Right cardiac atrium (tissue), 5 donors: ENCODE data around the gene SMCO3. TPM values are rescaled to one million over a fixed set of nuclear protein-coding genes. Genes with fewer than 3 reads are reported as not detected.

Experiments
- ATAC-seq, 2 donors: fragments of 200-7000 bp; cut with Tn5 transposase; one replicate each; pipeline versions ENCODE4 v1.8.0 to v1.9.1; 2020; ENCODE audit warnings: moderate library complexity in 2 of 2, mild to moderate bottlenecking in 1 of 2
- DNase-seq, 3 donors: peaks; one replicate each; pipeline ENCODE4 v3.0.0-alpha.2; 2020
- H3K27ac ChIP-seq: one replicate; pipeline ENCODE4 v1.5.1; 2013; ENCODE audit warnings: mild to moderate bottlenecking, low read length, control low read depth, moderate library complexity
- H3K27me3 ChIP-seq: one replicate; pipeline ENCODE4 v1.6.1; 2013; ENCODE audit not compliant: control insufficient read depth, insufficient read depth
- H3K4me1 ChIP-seq: one replicate; pipeline ENCODE4 v1.6.1; 2013; ENCODE audit warnings: low read length; ENCODE audit not compliant: control insufficient read depth, insufficient read depth
- H3K4me3 ChIP-seq: one replicate; pipeline ENCODE4 v1.5.1; 2013; ENCODE audit warnings: low read length, control low read depth
- H3K9me3 ChIP-seq: one replicate; pipeline ENCODE4 v1.6.1; 2013; ENCODE audit warnings: low read length; ENCODE audit not compliant: control insufficient read depth
- WGBS: extraction: QIAGEN DNeasy Blood & Tissue Kit; methylation state at CpG from one replicate; pipeline ENCODE4 v1.1.7; 2013; 5-methylcytosine and 5-hydroxymethylcytosine counted together
- intact Hi-C, 4 donors: fragments of 100-400 bp; cut with DNase I; formaldehyde crosslinking; loops; one replicate each; pipeline versions ENCODE4 v1.11.0 to v1.14.0; 2022 to 2023
- polyA plus RNA-seq: library from polyadenylated mRNA; stranded (reverse); fragments of 200-250 nt; gene quantifications from one replicate; pipeline ENCODE4 v1.2.3, GENCODE V29; 2013
- total RNA-seq, 4 donors: library from RNA; stranded (reverse); fragmentation: NEBNext Ultra II Directional; extraction: Animal tissue kit (Norgen Biotek cat#: 25700); gene quantifications; one replicate each; pipeline ENCODE4 v1.2.1, GENCODE V29; 2021
- donor health status: healthy with polysubstance abuse.
- donor health status: DM: no; HTN: yes; CAD: no.
- donor health status: DM: no; HTN: no; CAD: no.
- donor health status: DM: no; HTN: yes; CAD: no; lungs with severe emphysema.
- donor health status: DM: yes; HTN: yes; CAD: no.

SMCO3 gene
- total and polyA plus RNA-seq, 5 donors: 0.53 to 1.5 (median 0.80) TPM

DNA sequence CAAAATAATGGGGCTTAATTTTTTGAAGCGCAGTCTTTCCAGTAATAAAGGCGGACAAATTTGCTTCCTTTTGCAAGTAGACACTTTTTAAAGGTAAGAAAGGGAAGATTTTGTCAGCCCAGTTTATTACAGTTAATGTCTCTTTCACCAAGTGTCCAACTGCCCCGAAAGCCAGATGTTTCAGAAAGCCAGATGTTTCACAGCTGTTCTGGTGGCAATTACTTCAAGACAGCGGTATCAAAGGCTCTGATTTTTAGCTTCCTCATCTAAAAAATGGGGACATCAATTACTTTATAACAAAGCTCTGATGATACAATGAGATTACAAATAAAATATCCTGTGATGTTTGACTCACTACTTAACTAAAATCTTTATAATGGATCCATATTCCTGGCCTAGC is 11.7 kb downstream of the SMCO3 start:
- ATAC-seq: no peak
- DNase-seq: no peak
- intact Hi-C loops: no loop called here
- WGBS: 69% methylated on average over 4 of the region's 4 CpGs
- Histone ChIP-seq H3K27me3 (no peaks in the 10 kb centered on the region), H3K27ac (no peak overlapping the region), H3K4me1 (no peaks in the 10 kb centered on the region), H3K4me3 (peak overlapping the region; percentile 68), H3K9me3 (no peaks in the 10 kb centered on the region)

DNA sequence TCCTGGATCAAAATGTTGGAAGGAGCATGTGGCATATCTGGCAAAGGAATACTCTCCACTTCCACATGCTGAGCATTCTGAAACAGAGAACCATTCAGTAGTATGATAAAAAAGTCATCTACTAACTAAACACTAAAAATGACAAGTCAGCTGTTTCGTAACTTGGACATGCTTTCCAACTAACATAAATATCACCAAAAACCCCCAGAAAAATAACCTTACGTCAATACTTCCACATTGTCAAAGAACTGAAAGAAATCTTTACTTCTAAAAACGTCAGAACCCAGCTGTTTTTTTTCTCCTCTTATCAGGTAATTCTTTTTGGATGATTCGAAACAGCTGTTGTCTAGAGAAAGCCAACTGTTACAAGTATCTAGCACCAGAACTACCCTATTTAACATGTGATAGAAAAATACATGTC is 18.9 kb downstream of the SMCO3 start:
- H3K9me3 ChIP-seq: no peaks in the 10 kb centered on the region
- no peaks in the 10 kb centered on the region for H3K27me3 ChIP-seq
- 51% methylated on average over 4 of the region's 4 CpGs for WGBS
- no peaks in the 10 kb centered on the region for H3K4me1 ChIP-seq
- no peak overlapping the region for H3K27ac ChIP-seq
- intact Hi-C loops: no loop called here
- peak; percentile 70 to 74 for ATAC-seq
- H3K4me3 ChIP-seq: no peak overlapping the region
- no peak for DNase-seq

DNA sequence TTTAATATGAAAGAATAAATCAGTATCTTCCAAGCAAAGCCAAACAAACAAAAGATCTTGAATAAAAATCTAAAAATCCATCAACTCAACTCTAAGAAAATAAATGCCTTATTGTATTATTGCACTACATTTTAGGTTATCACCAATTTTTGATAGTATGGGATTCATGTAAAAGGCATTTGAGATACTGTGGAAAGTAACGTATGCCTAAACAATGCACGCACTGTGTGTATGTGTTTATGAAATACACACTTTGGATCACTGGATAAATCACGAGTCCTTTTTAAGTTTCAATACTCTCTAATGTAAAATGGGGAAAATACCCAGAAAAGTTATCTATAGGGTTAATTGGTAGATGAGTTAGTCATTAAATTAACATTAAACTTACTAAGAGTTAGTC is 28.4 kb downstream of the SMCO3 start:
- Histone ChIP-seq H3K9me3 (no peaks in the 10 kb centered on the region), H3K4me1 (no peaks in the 10 kb centered on the region), H3K27me3 (no peaks in the 10 kb centered on the region), H3K27ac (no peak overlapping the region), H3K4me3 (no peak overlapping the region)
- ATAC-seq (no peak), DNase-seq (no peak)
- intact Hi-C loops: no loop called here
- WGBS: 80% methylated on average over 3 of the region's 3 CpGs

DNA sequence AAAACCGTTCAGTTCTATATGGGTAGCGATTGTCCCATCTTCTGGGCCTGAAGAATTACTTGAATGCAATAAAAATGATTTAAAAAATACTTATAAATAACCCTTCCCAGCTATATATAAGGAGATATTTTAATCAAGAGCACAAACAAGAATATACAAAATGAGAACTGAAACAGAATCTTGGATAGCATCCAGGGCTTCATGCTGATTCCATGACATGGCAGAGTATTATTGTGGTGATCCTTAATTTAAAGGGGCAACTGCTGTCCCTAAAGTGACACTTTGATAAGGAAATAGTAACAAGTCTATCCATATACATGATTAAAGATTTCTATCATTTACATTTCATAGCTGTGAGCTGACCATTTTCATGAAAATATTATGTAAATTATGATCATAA is 29.5 kb downstream of the SMCO3 start:
- Histone ChIP-seq H3K4me1 (no peaks in the 10 kb centered on the region), H3K4me3 (no peak overlapping the region), H3K27ac (no peak overlapping the region), H3K27me3 (no peaks in the 10 kb centered on the region), H3K9me3 (no peaks in the 10 kb centered on the region)
- no peak for DNase-seq
- ATAC-seq: no peak
- intact Hi-C loops: no loop called here
- WGBS: 92% methylated on average over 2 of the region's 2 CpGs

DNA sequence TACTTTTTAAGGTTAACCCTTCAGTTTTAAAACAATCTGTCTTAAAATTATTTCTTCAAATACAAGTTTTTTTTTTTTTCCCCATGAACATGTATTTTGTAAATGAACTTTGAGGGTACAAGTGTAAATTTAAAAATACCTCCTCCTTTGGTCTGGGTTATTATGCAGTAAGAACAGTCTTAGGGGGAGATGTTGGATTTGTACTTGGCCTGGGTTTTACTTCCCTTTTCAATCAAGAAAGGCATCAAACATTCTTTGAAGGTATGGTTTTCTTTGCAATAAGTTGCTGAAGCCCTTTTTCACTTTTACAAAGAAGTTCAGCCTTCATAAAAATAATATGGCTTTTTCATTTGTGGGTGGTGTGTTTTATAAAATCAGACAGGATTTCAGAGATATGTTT is 31.2 kb downstream of the SMCO3 start:
- Histone ChIP-seq H3K4me3 (no peak overlapping the region), H3K27ac (no peak overlapping the region), H3K27me3 (no peaks in the 10 kb centered on the region), H3K9me3 (no peaks in the 10 kb centered on the region), H3K4me1 (no peaks in the 10 kb centered on the region)
- DNase-seq (no peak), ATAC-seq (no peak)
- intact Hi-C loops: no loop called here

DNA sequence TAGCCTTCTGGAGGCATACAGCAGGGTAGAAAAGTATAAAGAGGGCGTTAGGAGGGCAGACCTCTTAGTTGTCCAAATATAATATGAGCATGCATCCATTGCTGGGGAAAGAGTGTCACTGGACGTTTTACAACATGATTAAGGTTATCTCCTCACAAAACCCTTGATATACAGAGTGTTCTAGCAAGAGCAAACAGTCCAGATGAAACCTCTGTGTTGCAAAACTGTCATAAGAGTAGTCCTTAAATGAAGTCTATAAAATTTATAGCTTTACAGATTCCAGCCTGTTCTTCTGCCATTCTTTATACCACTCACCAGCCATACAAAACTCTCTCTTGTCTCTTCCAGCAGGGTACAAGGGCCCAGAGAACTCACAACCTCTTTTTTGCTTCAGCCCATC is 32.4 kb downstream of the SMCO3 start:
- Histone ChIP-seq H3K4me1 (no peaks in the 10 kb centered on the region), H3K4me3 (no peak overlapping the region), H3K27ac (no peak overlapping the region), H3K27me3 (no peaks in the 10 kb centered on the region), H3K9me3 (no peaks in the 10 kb centered on the region)
- 59% methylated on average over 2 of the region's 2 CpGs for WGBS
- intact Hi-C loops: no loop called here
- ATAC-seq (no peak), DNase-seq (no peak)

DNA sequence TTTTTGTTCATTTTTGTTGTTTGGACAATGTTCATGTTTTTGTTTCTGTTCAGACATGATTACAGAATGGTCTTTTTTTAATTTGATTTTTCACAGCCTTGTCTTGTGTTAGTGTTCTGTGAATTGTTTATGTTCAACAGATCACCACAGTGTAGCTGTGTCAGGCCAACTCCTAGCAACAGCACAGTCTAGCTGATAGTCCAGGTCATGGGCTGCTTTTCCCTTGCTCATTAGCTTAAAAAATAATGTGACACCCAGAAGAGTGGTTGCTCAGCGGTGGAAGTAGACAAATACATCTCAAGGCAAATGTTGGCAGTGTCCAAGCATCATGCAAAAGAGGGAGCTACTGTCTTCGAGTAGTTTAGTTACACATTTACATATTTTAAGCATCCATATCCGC is 33.1 kb downstream of the SMCO3 start:
- H3K27ac ChIP-seq: no peak overlapping the region
- DNase-seq: no peak
- ATAC-seq: no peak
- intact Hi-C loops: no loop called here
- H3K27me3 ChIP-seq: no peaks in the 10 kb centered on the region
- H3K4me1 ChIP-seq: no peaks in the 10 kb centered on the region
- H3K9me3 ChIP-seq: no peaks in the 10 kb centered on the region
- H3K4me3 ChIP-seq: no peak overlapping the region
- WGBS: 84% methylated on average over 3 of the region's 3 CpGs

DNA sequence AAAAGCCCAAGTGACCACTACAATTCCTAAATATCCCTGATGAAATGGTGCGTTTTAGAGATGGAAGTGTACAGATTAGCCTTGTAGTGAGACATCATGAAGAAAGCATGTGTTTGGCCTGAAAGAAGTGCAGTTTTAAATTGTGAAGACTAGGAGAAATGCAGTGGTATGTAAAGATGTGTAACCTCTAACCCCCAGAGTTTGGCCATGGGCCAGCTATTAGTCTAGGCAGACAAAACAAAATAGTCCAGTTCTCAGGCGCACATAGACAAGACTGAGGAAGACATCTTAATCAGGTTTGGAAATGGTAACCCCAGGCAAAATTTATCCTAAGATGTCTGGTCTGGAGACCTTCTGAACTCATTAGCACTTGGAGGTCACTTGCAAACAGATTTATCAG is 34.1 kb downstream of the SMCO3 start:
- Histone ChIP-seq H3K9me3 (no peaks in the 10 kb centered on the region), H3K27ac (no peak overlapping the region), H3K4me3 (no peak overlapping the region), H3K4me1 (no peaks in the 10 kb centered on the region), H3K27me3 (no peaks in the 10 kb centered on the region)
- ATAC-seq: no peak
- WGBS: 88% methylated on average over 2 of the region's 2 CpGs
- intact Hi-C loops: loop anchor here in 1 of 4 donors (10.0 kb wide), 1 partner anchor 65 kb away; the partner anchor contains the start of gene ART4
- no peak for DNase-seq

DNA sequence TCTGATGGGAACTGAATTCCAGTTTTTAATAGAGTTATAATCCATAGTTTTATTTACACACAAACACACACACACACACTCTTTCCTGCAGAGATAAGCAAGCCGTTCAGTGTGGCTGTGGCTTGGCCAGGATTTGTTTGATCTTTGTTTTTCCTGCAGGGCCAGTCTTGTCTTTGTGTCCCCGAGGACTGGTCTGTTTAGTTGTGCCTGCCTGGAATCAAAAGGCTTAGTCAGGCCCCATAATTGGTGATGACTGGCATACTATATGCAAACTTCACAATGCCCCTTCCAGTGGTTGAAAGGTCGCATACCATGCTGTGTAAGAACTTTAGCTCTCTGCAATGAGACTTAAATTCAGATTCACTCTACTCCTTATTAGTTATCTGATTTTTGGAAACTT is 36.7 kb downstream of the SMCO3 start:
- intact Hi-C loops: loop anchor here in 1 of 4 donors (10.0 kb wide), 1 partner anchor 68 kb away; the partner anchor contains the start of gene ART4
- no peak for ATAC-seq
- no peak overlapping the region for H3K4me3 ChIP-seq
- no peak for DNase-seq
- no peaks in the 10 kb centered on the region for H3K9me3 ChIP-seq
- no peaks in the 10 kb centered on the region for H3K4me1 ChIP-seq
- WGBS: 46% methylated on average over 3 of the region's 3 CpGs
- H3K27me3 ChIP-seq: no peaks in the 10 kb centered on the region
- H3K27ac ChIP-seq: no peak overlapping the region

DNA sequence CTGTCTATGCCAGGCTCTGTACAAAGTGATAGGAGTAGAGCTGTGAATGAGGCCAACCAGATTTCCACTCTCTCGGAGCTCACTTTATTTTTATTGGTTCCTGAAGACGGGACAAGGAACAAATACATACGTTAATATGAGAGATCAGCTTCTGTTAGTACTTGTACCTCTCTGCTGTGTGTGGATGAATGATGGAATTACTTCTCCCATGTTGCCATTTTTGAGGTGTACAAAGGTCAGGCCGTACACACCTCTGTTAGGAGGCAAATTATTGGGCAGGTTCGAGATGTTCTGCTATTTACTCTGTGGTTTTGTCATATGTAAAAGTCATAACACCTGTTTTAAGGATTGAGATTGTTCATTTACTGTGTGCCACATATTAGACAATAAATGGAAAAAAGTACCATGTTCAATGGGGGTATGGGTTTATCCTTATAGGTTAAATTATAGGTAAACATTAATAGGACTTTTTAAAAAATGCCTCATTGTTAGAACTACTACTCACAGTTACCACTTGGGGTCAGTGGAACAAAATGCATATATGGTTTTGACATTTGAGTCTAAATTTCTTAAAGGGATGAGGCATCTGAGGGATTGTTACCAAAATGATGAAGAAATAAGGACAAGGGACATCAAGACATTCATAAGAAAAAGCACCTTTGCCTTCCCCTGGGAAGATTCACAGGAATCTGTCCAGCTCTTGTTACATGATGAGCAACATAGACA is 37.6 kb downstream of the SMCO3 start:
- DNase-seq (no peak), ATAC-seq (no peak)
- Histone ChIP-seq H3K27me3 (no peaks in the 10 kb centered on the region), H3K27ac (peak overlapping the region; percentile 65), H3K4me3 (peak overlapping the region; percentile 57), H3K4me1 (no peaks in the 10 kb centered on the region), H3K9me3 (no peaks in the 10 kb centered on the region)
- 67% methylated on average over 5 of the region's 5 CpGs for WGBS
- intact Hi-C loops: loop anchor here in 1 of 4 donors (10.0 kb wide), 1 partner anchor 68 kb away; the partner anchor contains the start of gene ART4

DNA sequence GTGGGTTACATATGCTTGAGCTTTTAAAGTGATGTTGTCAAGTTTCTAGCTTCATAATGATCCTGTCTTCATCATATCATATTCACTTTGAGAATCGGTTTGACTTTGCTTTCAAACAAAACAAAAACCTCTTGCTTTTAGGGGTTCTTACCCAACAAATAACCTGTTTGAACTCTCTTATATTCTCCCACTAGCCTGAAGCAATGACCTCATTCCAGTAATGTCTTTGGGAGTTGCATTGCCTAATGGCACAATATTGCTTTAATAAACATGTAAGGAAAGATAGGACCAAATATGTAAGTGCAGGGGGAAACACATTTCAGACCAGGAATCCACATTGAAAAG is 38.4 kb downstream of the SMCO3 start:
- H3K27ac ChIP-seq: no peak overlapping the region
- H3K4me1 ChIP-seq: no peaks in the 10 kb centered on the region
- intact Hi-C loops: loop anchor here in 1 of 4 donors (10.0 kb wide), 1 partner anchor 69 kb away; the partner anchor contains the start of gene ART4
- ATAC-seq: no peak
- peak overlapping the region; percentile 57 for H3K4me3 ChIP-seq
- no peak for DNase-seq
- no peaks in the 10 kb centered on the region for H3K27me3 ChIP-seq
- H3K9me3 ChIP-seq: no peaks in the 10 kb centered on the region
- WGBS: 37% methylated on average over 1 of the region's 1 CpG
